ENCODE results near the gene ZNF236. TPM values are rescaled to one million over a fixed set of nuclear protein-coding genes. Genes with fewer than 3 reads are reported as not detected.
A peak's percentile ranks its signal among the peaks of the same experiment; 100 is the strongest.

Gene ZNF236
- total and polyA plus RNA-seq, 2 of the 8 experiments (the other 6 are each of a cell fraction or from before 2014, with no cell fraction given): 6.7 to 14.5 TPM

DNA sequence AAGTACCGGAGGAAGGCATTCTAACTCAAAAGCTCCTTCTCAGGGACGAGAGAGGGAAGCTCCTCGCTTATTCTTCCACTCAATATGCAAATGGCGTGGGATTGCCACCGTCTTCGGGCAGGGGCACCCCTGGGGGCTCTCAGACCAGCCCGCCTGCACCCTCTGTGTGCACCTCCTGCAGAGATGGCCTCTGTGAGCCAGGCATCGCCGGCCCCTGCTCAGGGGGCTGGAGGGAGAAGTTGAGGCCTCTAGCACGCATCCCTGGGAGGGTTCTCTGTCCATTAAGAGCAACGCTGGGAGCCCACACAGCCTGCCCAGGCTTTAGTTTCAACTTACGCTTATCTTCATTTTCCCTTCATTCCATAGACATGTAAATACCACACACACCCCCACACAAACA, 184.9 kb downstream of the ZNF236 start:
- Histone ChIP-seq H2BK120ac (replicated peaks; ENCODE audit: low read depth, low read length) (no peak overlapping the region), H2BK5ac (ENCODE audit: low read depth, low read length) (no peak overlapping the region), H3K27ac (ENCODE audit: low read depth, low read length) (no peak overlapping the region), H2AFZ (ENCODE audit: low read length) (no peak overlapping the region), H3K9ac (replicated peaks in 1 of 4; ENCODE audit: extremely low read depth in 1 of 4, low read depth in 3 of 4, low read length in 3 of 4) (no peak overlapping the region), H3K4me2 (ENCODE audit: insufficient read depth in 1 of 2, low read depth in 2 of 2, low read length in 2 of 2) (peak overlapping the region in 1 of 2 experiments; percentile 15; a peak in 1 of 4 replicates), H3K4me1 (replicated peaks in 1 of 4; ENCODE audit: control insufficient read depth in 3 of 4, insufficient read depth in 4 of 4, low read length in 3 of 4) (peaks cover 1 to 15% (median 8%) of the 10 kb centered on the region in 4 experiments; a peak in 5 of 7 replicates), H3K27me3 (replicated peaks in 1 of 4; ENCODE audit: control insufficient read depth in 3 of 4, extremely low read depth in 1 of 4, insufficient read depth in 3 of 4, low read length in 3 of 4) (no peaks in the 10 kb centered on the region; a peak in 1 of 7 replicates), H3K4me3 (ENCODE audit: extremely low read depth in 1 of 4, insufficient read depth in 2 of 4, low read depth in 3 of 4, low read length in 4 of 4) (no peak overlapping the region), H3K36me3 (ENCODE audit: control insufficient read depth in 2 of 4, insufficient read depth in 4 of 4, low read length in 3 of 4) (no peaks in the 10 kb centered on the region), H4K91ac (replicated peaks; ENCODE audit: insufficient read length, low read length) (no peak overlapping the region), H3K18ac (ENCODE audit: extremely low read depth, low read length) (peak overlapping the region; percentile 19), H3K79me2 (ENCODE audit: control insufficient read depth in 1 of 2, insufficient read depth in 2 of 2, low read length in 2 of 2) (no peaks in the 10 kb centered on the region), H3K4ac (replicated peaks; ENCODE audit: insufficient read length, low read depth, low read length) (no peak overlapping the region), H2AK5ac (ENCODE audit: low read depth, low read length) (0 out of 2 replicates have a peak overlapping the region, but pooled peaks have one; percentile 26), H4K20me1 (replicated peaks in 1 of 2; ENCODE audit: control insufficient read depth in 1 of 2, insufficient read depth in 2 of 2, low read length in 2 of 2) (no peaks in the 10 kb centered on the region), H3K79me1 (ENCODE audit: low read depth, low read length) (no peaks in the 10 kb centered on the region), H3K56ac (replicated peaks; ENCODE audit: insufficient read length, low read depth, low read length) (no peak overlapping the region), H3K23ac (ENCODE audit: insufficient read length) (no peak overlapping the region), H3K23me2 (ENCODE audit: low read depth, low read length) (no peaks in the 10 kb centered on the region), H2BK15ac (ENCODE audit: low read length) (no peak overlapping the region), H2BK12ac (ENCODE audit: low read depth, low read length) (no peak overlapping the region), H4K8ac (ENCODE audit: extremely low read depth, insufficient read depth, low read length) (no peak overlapping the region), H2BK20ac (ENCODE audit: low read length) (no peak overlapping the region), H3K9me3 (ENCODE audit: insufficient read depth in 2 of 2, low read depth in 1 of 2, low read length in 1 of 2) (no peaks in the 10 kb centered on the region), H3K14ac (ENCODE audit: insufficient read length) (no peak overlapping the region), H4K5ac (ENCODE audit: insufficient read length, low read depth, low read length) (no peak overlapping the region)
- CTCF ChIA-PET (ENCODE audit: partially characterized antibody): interaction anchor here (0.8 to 2.6 kb wide), 11 partner anchors 8 to 205 kb away, joined by 3 to 10 read pairs (median 3); no protein-coding TSS in a partner anchor
- FAIRE-seq (no peak), DNase-seq (ENCODE audit: low read depth in 1 of 2, low spot score in 2 of 2) (no peak)
- TF ChIP-seq CBX5 (IDR thresholded peaks at IDR 0.05; ENCODE audit: low read depth, low read length) (no peak), SAP30 (IDR thresholded peaks at IDR 0.05; ENCODE audit: insufficient read depth, insufficient replicate concordance, low read length) (no peak), POLR2A (IDR thresholded peaks at IDR 0.05; ENCODE audit: control extremely low read depth in 1 of 2, low read depth in 2 of 2, low read length in 2 of 2) (no peak), HDAC6 (IDR thresholded peaks at IDR 0.05; ENCODE audit: low read depth, low read length) (no peak), SIRT6 (IDR thresholded peaks at IDR 0.05; ENCODE audit: low read length) (no peak), ZNF274 (IDR thresholded peaks at IDR 0.05; ENCODE audit: borderline replicate concordance, extremely low read depth, low read length) (no peak), SP4 (IDR thresholded peaks at IDR 0.05; ENCODE audit: low read length) (no peak), NRF1 (IDR thresholded peaks at IDR 0.05; ENCODE audit: low read depth, low read length) (no peak), GTF2F1 (IDR thresholded peaks at IDR 0.05; ENCODE audit: borderline replicate concordance, low read depth, low read length) (no peak), TAF7 (optimal IDR thresholded peaks at IDR 0.05; ENCODE audit: borderline replicate concordance, low read depth, low read length) (no peak), CHD1 (IDR thresholded peaks at IDR 0.05; ENCODE audit: low read depth, low read length) (no peak), TAF1 (IDR thresholded peaks at IDR 0.05; ENCODE audit: low read depth, low read length) (no peak)
- TF ChIP-seq, protein P1, sequence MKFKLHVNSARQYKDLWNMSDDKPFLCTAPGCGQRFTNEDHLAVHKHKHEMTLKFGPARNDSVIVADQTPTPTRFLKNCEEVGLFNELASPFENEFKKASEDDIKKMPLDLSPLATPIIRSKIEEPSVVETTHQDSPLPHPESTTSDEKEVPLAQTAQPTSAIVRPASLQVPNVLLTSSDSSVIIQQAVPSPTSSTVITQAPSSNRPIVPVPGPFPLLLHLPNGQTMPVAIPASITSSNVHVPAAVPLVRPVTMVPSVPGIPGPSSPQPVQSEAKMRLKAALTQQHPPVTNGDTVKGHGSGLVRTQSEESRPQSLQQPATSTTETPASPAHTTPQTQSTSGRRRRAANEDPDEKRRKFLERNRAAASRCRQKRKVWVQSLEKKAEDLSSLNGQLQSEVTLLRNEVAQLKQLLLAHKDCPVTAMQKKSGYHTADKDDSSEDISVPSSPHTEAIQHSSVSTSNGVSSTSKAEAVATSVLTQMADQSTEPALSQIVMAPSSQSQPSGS (IDR thresholded peaks at IDR 0.05; ENCODE audit: low read length): no peak
- POLR2A ChIA-PET (ENCODE audit: partially characterized antibody): no interaction called here
- 72 to 100% methylated on average over 1 to 12 of the region's 12 CpGs for WGBS, 2 experiments (ENCODE audit: extremely low coverage in 1 of 2, insufficient coverage in 1 of 2, insufficient read length in 1 of 2, insufficient replicate concordance in 2 of 2, low coverage in 1 of 2, low lambda C conversion rate in 2 of 2, missing lambda C conversion rate in 1 of 2)

Data from H1 (cell line).